Smooth muscle cell (in vitro differentiated cells): ENCODE measurements around the gene IGF1R. TPM values are rescaled to one million over a fixed set of nuclear protein-coding genes. Genes with fewer than 3 reads are reported as not detected.

Source experiments
- DNase-seq: peaks from one replicate; lab custom pipeline; 2025; ENCODE audit not compliant: unreplicated experiment; lab: John Stamatoyannopoulos, UW
- H2AFZ ChIP-seq: fragments of 200-600 bp; sonication (generic); 2 replicates; pipeline ENCODE4 v1.6.0; 2016; ENCODE audit warnings: antibody characterized with exemption, low read depth, mild to moderate bottlenecking
- H3F3A ChIP-seq: fragments of 200-600 bp; sonication (generic); 2 replicates; pipeline ENCODE4 v1.6.0; 2017; ENCODE audit warnings: antibody characterized with exemption, low read depth
- H3K27ac ChIP-seq: fragments of 200-600 bp; sonication (generic); 2 replicates; pipeline ENCODE4 v1.5.1; 2016; ENCODE audit warnings: low read depth, mild to moderate bottlenecking
- H3K27me3 ChIP-seq: fragments of 200-600 bp; sonication (generic); 2 replicates; pipeline ENCODE4 v1.6.1; 2016; ENCODE audit warnings: low read depth, mild to moderate bottlenecking
- H3K36me3 ChIP-seq: fragments of 200-600 bp; sonication (generic); 2 replicates; pipeline ENCODE4 v1.5.1; 2016; ENCODE audit warnings: low read depth
- H3K4me1 ChIP-seq: fragments of 200-600 bp; sonication (generic); 2 replicates; pipeline ENCODE4 v1.5.1; 2016; ENCODE audit warnings: low read depth
- H3K4me2 ChIP-seq: fragments of 200-600 bp; sonication (generic); 2 replicates; pipeline ENCODE4 v1.6.0; 2016; ENCODE audit warnings: mild to moderate bottlenecking
- H3K4me3 ChIP-seq: fragments of 200-600 bp; sonication (generic); 2 replicates; pipeline ENCODE4 v1.5.1; 2016; ENCODE audit warnings: mild to moderate bottlenecking
- H3K79me2 ChIP-seq: fragments of 200-600 bp; sonication (generic); 2 replicates; pipeline ENCODE4 v1.6.0; 2016; ENCODE audit warnings: low read depth, mild to moderate bottlenecking
- H3K9ac ChIP-seq: fragments of 200-600 bp; sonication (generic); 2 replicates; pipeline ENCODE4 v1.6.0; 2016; ENCODE audit warnings: low read depth
- H3K9me3 ChIP-seq: fragments of 200-600 bp; sonication (generic); replicated peaks from 2 replicates; pipeline ENCODE4 v1.5.1; 2016; ENCODE audit warnings: low read depth
- H4K20me1 ChIP-seq: fragments of 200-600 bp; sonication (generic); 2 replicates; pipeline ENCODE4 v1.6.0; 2016; ENCODE audit warnings: low read depth
- CTCF ChIP-seq: fragments of 200-600 bp; sonication (generic); IDR thresholded peaks from 2 replicates; pipeline ENCODE4 v1.5.1; 2017; ENCODE audit warnings: borderline replicate concordance, mild to moderate bottlenecking, antibody characterized with exemption; ENCODE audit not compliant: insufficient read depth, poor library complexity, severe bottlenecking
- WGBS: methylation state at CpG from one replicate; pipeline ENCODE4 v1.1.7; 2016; ENCODE audit warnings: low lambda C conversion rate; 5-methylcytosine and 5-hydroxymethylcytosine counted together
- polyA plus RNA-seq: library from polyadenylated mRNA; unstranded; fragments of >200 nt; fragmentation: Nextera tagmentation; extraction: Ambion mirVana; gene quantifications from 2 replicates; pipeline ENCODE4 v1.2.1, GENCODE V29; 2016
- total RNA-seq: library from RNA; depleted of rRNA; stranded (reverse); fragments of >200 nt; gene quantifications from 2 replicates; pipeline ENCODE4 v1.2.3, GENCODE V29; 2014

The IGF1R gene
- total and polyA plus RNA-seq, 2 experiments from 2014 or later, result 14.0 to 70.2 TPM

DNA sequence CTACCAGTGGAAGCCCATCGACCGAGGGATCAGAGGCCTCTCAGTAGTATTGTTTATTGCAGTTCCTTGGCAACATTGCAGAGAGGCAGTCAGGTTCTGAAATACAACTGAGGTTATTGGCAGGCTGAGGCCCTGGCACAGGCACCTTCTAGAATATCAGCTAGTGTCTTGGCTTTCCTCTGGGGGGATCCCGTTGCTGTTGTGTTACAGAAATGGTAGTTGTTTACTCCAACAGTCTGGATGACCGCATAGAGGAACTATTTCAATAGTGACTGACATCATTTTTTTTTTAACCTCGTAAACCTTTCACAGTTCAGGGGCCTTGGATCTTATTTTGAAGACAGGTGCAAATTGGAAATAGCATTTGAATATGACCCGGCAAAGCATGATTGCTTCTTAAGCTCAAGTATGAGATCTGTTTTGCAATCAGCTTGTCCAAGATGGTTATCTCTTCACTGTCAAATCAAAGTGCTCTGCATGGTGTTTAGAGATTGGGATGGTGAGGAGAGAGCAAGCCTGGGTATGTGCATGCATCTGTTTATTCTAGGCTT lies 295.3 kb downstream of the IGF1R start:
- H3K79me2 ChIP-seq, result no peaks in the 10 kb centered on the region
- H3K4me1 ChIP-seq, result no peaks in the 10 kb centered on the region
- peak overlapping the region; percentile 40 for H3K9ac ChIP-seq
- no peak for DNase-seq
- WGBS, result 71% methylated on average over 6 of the region's 6 CpGs
- H3K27me3 ChIP-seq, result no peaks in the 10 kb centered on the region
- H3K4me3 ChIP-seq, result no peak overlapping the region
- peaks cover 13% of the 10 kb centered on the region for H4K20me1 ChIP-seq
- no peaks in the 10 kb centered on the region for H3K9me3 ChIP-seq
- H3K4me2 ChIP-seq, result no peak overlapping the region
- H2AFZ ChIP-seq, result no peak overlapping the region
- H3K36me3 ChIP-seq, result peaks cover 19% of the 10 kb centered on the region
- no peaks in the 10 kb centered on the region for H3F3A ChIP-seq
- H3K27ac ChIP-seq, result peak overlapping the region; percentile 50
- TF ChIP-seq CTCF, result no peak

DNA sequence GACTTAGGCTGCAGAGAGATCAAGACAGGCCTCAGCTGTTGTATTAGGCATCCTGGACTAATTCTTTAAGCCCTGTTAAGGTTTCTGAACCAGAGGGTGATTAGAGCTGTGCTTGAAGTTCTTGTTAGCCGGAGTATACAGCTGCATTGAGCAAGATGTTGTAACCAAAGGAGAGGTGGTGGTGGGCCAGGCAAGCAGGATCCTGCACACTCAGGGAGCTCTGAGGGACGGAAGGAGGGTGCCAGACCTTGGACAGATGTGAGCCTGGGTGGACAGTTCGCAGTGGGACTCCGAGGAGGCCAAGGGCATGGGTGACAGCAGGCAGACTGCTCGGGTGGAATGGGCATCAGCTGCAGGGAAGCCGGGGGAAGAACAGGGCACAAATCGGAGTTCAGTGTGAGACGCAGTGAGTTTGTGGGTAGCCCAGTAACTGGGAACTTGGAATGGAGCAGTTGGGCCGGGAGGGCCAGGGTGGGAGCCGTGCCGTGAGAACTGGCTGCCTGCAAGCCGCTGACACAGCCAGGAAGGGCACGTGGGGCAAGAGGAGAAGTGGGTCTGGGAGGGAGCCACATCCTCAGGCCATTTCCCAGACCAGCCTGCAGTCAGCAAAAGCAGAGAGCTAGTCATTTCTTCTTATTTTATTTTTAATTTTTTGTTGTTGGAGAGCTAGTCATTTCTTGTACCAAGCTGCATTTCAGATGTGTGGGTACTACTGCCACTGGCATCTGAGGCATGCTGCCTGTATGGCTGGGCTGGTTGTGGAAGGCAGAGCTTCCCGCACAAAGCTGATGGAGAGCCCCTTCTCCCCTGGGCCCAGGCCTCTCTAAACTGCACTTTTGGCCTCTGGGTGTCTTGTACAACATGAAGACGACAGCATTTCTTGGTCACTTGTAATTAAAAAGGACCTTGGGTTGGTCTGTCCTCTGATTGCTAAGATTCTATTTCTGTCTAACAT lies 298.2 kb downstream of the IGF1R start:
- WGBS, result 92% methylated on average over 13 of the region's 15 CpGs
- H3K4me3 ChIP-seq, result no peak overlapping the region
- H4K20me1 ChIP-seq, result peaks cover 13% of the 10 kb centered on the region
- H3K9me3 ChIP-seq, result no peaks in the 10 kb centered on the region
- no peak overlapping the region for H3K27ac ChIP-seq
- H3K4me2 ChIP-seq, result no peak overlapping the region
- H3F3A ChIP-seq, result no peaks in the 10 kb centered on the region
- H3K79me2 ChIP-seq, result no peaks in the 10 kb centered on the region
- no peaks in the 10 kb centered on the region for H3K27me3 ChIP-seq
- no peak overlapping the region for H3K9ac ChIP-seq
- H3K4me1 ChIP-seq, result no peaks in the 10 kb centered on the region
- no peak for TF ChIP-seq CTCF
- H3K36me3 ChIP-seq, result peaks cover 3% of the 10 kb centered on the region
- no peak overlapping the region for H2AFZ ChIP-seq
- no peak for DNase-seq

DNA sequence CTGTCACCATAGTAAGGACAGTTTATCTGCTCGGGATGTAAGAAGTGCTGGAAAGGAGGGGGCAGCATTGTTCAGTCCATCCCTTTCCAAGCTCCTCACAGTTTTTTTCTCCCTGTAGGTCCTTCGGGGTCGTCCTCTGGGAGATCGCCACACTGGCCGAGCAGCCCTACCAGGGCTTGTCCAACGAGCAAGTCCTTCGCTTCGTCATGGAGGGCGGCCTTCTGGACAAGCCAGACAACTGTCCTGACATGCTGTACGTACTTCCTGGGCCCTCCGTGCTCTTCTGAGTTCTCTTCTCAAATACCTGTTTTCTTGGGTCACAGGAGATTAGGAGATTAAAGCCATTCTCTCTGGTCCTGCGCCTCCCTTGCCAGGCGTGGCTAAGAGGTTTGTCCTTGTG lies 300.1 kb downstream of the IGF1R start:
- Histone ChIP-seq H3K4me2 (no peak overlapping the region), H3K36me3 (peaks cover 9% of the 10 kb centered on the region), H3K4me1 (no peaks in the 10 kb centered on the region), H3K4me3 (no peak overlapping the region), H4K20me1 (peaks cover 13% of the 10 kb centered on the region), H3K27ac (no peak overlapping the region), H3F3A (no peaks in the 10 kb centered on the region), H3K79me2 (no peaks in the 10 kb centered on the region), H2AFZ (no peak overlapping the region), H3K9me3 (no peaks in the 10 kb centered on the region), H3K27me3 (no peaks in the 10 kb centered on the region), H3K9ac (no peak overlapping the region)
- WGBS, result 93% methylated on average over 13 of the region's 13 CpGs
- no peak for DNase-seq
- no peak for TF ChIP-seq CTCF

DNA sequence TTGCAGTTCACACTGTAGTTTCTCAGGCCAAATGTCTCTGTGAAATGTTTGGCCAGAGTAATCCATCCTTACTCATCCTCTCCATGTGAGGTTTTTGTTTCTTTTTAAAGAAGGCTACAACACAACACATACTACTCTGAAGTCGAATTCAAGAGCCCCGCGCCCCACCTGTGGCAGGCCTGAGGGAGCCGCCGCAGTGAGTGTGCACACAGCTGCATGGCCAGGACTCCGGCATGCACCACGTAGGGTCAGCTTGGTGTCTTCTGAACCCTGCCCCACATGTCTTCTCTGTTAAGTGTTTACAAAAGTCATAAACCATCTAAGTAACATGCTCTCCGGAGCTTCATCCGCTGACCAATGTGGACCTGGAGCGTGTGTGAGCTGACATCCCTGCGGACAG lies 300.6 kb downstream of the IGF1R start:
- Histone ChIP-seq H3F3A (no peaks in the 10 kb centered on the region), H3K79me2 (no peaks in the 10 kb centered on the region), H3K4me3 (no peak overlapping the region), H3K4me2 (no peak overlapping the region), H3K27ac (no peak overlapping the region), H3K4me1 (no peaks in the 10 kb centered on the region), H2AFZ (no peak overlapping the region), H3K9ac (no peak overlapping the region), H4K20me1 (peaks cover 13% of the 10 kb centered on the region), H3K36me3 (peaks cover 9% of the 10 kb centered on the region), H3K9me3 (no peaks in the 10 kb centered on the region), H3K27me3 (no peaks in the 10 kb centered on the region)
- WGBS, result 99% methylated on average over 11 of the region's 11 CpGs
- TF ChIP-seq CTCF, result no peak
- no peak for DNase-seq
